Panc1 (cell line): ENCODE measurements around the gene MAN1A1.

Source experiments
- POLR2AphosphoS5 ChIP-seq: IDR thresholded peaks from 2 replicates; pipeline ENCODE4 v1.6.1; 2012; ENCODE audit warnings: mild to moderate bottlenecking, low read depth, low read length, moderate library complexity
- TF ChIP-seq, protein P1 (sequence below), 2 experiments: IDR thresholded peaks; 2 replicates each; pipeline ENCODE4 v1.6.1; 2011 to 2012; ENCODE audit warnings: low read depth in 2 of 2, control low read depth in 1 of 2, low read length in 1 of 2, mild to moderate bottlenecking in 1 of 2, moderate library complexity in 1 of 2; ENCODE audit not compliant: insufficient read depth in 1 of 2
- TF ChIP-seq, protein P2 (sequence below): fragments of 450-650 bp; IDR thresholded peaks from 2 replicates; pipeline ENCODE4 v1.5.1; 2017; ENCODE audit warnings: mild to moderate bottlenecking

DNA sequence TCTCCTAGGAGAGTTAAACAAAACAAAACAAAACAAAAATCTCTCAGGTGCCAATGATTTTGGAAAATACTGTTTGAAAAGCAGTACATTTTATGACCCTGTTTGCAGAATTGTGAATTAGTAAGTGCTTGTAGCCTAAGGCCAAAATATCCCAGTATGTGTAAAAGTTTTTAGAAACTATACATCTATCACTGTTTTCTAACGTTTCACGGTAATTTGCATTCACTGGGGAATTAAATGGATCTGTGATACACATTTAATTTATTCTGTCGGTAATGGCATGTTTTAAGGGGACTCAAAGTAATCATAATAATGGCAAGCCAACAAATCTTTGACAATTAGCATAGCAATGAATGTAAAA lies 175.5 kb downstream of the MAN1A1 start:
- TF ChIP-seq, protein P1, sequence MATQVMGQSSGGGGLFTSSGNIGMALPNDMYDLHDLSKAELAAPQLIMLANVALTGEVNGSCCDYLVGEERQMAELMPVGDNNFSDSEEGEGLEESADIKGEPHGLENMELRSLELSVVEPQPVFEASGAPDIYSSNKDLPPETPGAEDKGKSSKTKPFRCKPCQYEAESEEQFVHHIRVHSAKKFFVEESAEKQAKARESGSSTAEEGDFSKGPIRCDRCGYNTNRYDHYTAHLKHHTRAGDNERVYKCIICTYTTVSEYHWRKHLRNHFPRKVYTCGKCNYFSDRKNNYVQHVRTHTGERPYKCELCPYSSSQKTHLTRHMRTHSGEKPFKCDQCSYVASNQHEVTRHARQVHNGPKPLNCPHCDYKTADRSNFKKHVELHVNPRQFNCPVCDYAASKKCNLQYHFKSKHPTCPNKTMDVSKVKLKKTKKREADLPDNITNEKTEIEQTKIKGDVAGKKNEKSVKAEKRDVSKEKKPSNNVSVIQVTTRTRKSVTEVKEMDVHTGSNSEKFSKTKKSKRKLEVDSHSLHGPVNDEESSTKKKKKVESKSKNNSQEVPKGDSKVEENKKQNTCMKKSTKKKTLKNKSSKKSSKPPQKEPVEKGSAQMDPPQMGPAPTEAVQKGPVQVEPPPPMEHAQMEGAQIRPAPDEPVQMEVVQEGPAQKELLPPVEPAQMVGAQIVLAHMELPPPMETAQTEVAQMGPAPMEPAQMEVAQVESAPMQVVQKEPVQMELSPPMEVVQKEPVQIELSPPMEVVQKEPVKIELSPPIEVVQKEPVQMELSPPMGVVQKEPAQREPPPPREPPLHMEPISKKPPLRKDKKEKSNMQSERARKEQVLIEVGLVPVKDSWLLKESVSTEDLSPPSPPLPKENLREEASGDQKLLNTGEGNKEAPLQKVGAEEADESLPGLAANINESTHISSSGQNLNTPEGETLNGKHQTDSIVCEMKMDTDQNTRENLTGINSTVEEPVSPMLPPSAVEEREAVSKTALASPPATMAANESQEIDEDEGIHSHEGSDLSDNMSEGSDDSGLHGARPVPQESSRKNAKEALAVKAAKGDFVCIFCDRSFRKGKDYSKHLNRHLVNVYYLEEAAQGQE (IDR thresholded peaks at IDR 0.05; ENCODE audit: insufficient read depth in 1 of 2, low read depth in 2 of 2, low read length in 1 of 2) = no peak
- TF ChIP-seq, protein P2, sequence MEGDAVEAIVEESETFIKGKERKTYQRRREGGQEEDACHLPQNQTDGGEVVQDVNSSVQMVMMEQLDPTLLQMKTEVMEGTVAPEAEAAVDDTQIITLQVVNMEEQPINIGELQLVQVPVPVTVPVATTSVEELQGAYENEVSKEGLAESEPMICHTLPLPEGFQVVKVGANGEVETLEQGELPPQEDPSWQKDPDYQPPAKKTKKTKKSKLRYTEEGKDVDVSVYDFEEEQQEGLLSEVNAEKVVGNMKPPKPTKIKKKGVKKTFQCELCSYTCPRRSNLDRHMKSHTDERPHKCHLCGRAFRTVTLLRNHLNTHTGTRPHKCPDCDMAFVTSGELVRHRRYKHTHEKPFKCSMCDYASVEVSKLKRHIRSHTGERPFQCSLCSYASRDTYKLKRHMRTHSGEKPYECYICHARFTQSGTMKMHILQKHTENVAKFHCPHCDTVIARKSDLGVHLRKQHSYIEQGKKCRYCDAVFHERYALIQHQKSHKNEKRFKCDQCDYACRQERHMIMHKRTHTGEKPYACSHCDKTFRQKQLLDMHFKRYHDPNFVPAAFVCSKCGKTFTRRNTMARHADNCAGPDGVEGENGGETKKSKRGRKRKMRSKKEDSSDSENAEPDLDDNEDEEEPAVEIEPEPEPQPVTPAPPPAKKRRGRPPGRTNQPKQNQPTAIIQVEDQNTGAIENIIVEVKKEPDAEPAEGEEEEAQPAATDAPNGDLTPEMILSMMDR = no peak
- TF ChIP-seq POLR2AphosphoS5 = no peak
